GM12873 (cell line): ENCODE data around the gene ERLEC1.

ENCODE experiments used
- CTCF ChIP-seq: IDR thresholded peaks from 2 replicates; pipeline ENCODE4 v1.5.1; 2012; ENCODE audit warnings: low read depth, mild to moderate bottlenecking, moderate library complexity, low read length, control low read depth; ENCODE audit not compliant: insufficient read depth; ENCODE audit errors: missing control alignments

Gene ERLEC1

DNA sequence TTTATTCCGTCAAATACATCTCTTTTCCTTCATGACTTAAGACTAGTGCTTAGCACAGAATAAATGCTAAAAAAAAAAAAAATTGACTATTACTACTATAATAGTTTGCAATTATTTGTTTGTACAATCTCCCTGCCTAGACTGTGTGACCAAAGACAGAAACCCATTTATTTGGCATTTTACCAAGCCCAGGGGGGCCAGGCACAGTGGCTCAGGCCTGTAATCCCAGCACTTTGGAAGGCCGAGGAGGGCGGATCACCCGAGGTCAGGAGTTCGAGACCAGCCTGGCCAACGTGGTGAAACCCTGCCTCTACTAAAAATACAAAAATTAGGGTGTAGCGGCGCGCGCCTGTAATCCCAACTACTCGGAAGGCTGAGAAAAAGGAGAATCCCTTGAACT is 1.5 kb upstream of the ERLEC1 start:
- TF ChIP-seq CTCF, result no peak

DNA sequence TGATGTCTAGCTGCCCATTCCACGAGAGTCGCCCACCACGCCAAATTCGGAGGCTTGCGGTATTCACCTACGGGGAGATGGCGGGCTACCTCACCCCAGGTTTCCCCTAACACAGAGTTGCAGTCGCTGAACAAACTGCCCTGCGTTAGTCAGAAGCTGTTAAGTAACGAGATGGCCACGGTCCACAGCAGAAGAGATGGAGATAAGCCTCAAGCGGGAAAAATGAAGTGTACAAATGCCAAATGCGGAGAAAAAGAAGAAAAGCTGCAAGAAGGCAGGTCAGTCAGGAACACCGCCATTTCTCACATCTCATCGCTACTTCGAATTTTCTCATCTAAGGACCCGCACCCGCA is 516 bp upstream of the ERLEC1 start:
- TF ChIP-seq CTCF, result no peak

GRCh38 chr2:53787614-53788289 is 908 bp downstream of the ERLEC1 start:
- TF ChIP-seq CTCF, result no peak

- no peak for TF ChIP-seq CTCF
Observed at GRCh38 chr2:53793261-53793660, 6.4 kb downstream of the ERLEC1 start.

DNA sequence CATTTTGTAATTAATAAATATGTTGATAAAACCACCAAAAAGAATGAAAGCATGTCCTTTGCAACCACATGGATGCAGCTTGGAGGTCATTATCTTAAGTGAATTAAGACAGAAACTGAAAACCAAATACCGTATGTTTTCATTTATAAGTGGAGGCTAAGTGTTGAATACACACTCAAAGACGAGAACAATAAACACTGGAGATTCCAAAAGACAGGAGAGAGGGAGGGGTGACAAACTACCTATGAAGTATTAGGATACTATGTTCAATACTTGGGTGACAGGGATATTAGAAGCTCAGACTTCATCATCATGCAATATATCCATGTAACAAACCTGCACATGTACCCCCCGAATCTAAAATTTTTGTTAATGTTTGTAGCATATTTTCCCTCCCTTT is 7.0 kb downstream of the ERLEC1 start:
- TF ChIP-seq CTCF, result no peak

- TF ChIP-seq CTCF, result no peak
Observed at GRCh38 chr2:53801547-53801946, 14.7 kb downstream of the ERLEC1 start.

GRCh38 chr2:53802617-53803151 is 15.8 kb downstream of the ERLEC1 start:
- TF ChIP-seq CTCF, result no peak

- no peak for TF ChIP-seq CTCF
Observed at GRCh38 chr2:53811601-53812000, 24.8 kb downstream of the ERLEC1 start.
